ENCODE data around the gene INTS11. TPM values are rescaled to one million over a fixed set of nuclear protein-coding genes. Genes with fewer than 3 reads are reported as not detected.

INTS11 gene
- total and polyA plus RNA-seq, 10 of the 15 experiments (the other 5 are each of a cell fraction or from before 2014, with no cell fraction given): 2.5 to 117 (median 77.7) TPM

DNA sequence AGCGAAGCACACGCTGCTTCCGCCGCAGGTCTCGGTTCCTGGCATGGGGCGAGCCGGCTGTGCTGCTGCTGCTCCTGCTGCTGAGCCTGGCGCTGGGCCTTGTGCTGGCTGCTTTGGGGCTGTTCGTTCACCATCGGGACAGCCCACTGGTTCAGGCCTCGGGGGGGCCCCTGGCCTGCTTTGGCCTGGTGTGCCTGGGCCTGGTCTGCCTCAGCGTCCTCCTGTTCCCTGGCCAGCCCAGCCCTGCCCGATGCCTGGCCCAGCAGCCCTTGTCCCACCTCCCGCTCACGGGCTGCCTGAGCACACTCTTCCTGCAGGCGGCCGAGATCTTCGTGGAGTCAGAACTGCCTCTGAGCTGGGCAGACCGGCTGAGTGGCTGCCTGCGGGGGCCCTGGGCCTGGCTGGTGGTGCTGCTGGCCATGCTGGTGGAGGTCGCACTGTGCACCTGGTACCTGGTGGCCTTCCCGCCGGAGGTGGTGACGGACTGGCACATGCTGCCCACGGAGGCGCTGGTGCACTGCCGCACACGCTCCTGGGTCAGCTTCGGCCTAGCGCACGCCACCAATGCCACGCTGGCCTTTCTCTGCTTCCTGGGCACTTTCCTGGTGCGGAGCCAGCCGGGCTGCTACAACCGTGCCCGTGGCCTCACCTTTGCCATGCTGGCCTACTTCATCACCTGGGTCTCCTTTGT, 9.2 kb upstream of the INTS11 start:
- Histone ChIP-seq H3K79me2 (ENCODE audit: control insufficient read depth, insufficient read depth, low read length) (no peaks in the 10 kb centered on the region), H3K9ac (ENCODE audit: control insufficient read depth, insufficient read depth, low read length) (no peak overlapping the region), H3K9me3 (replicated peaks; ENCODE audit: control insufficient read depth, insufficient read depth, low read length) (no peaks in the 10 kb centered on the region), H3K4me3 (no peak overlapping the region), H3K27ac (ENCODE audit: control insufficient read depth, insufficient read depth) (no peak overlapping the region), H3K4me2 (ENCODE audit: control insufficient read depth, insufficient read depth) (no peak overlapping the region), H3K36me3 (ENCODE audit: control insufficient read depth in 2 of 2, insufficient read depth in 2 of 2, low read length in 1 of 2) (peaks cover 0 to 2% of the 10 kb centered on the region in 2 experiments; a peak in 2 of 4 replicates), H4K20me1 (ENCODE audit: control insufficient read depth, insufficient read depth) (no peaks in the 10 kb centered on the region), H2AFZ (ENCODE audit: control insufficient read depth, low read depth, low read length) (no peak overlapping the region), H3K4me1 (ENCODE audit: control insufficient read depth, insufficient read depth, low read length) (no peaks in the 10 kb centered on the region), H3K27me3 (replicated peaks in 1 of 2; ENCODE audit: control insufficient read depth in 2 of 2, insufficient read depth in 2 of 2, low read length in 1 of 2) (no peaks in the 10 kb centered on the region)
- RAD21 ChIA-PET (ENCODE audit: unreplicated experiment): no interaction called here
- DNase-seq (ENCODE audit: low read depth, low spot score) (no peak), ATAC-seq (no peak), FAIRE-seq (no peak)
- CTCF ChIA-PET: no interaction called here
- SMC1A ChIA-PET (ENCODE audit: uncharacterized antibody, unreplicated experiment): no interaction called here
- TF ChIP-seq, protein P1, sequence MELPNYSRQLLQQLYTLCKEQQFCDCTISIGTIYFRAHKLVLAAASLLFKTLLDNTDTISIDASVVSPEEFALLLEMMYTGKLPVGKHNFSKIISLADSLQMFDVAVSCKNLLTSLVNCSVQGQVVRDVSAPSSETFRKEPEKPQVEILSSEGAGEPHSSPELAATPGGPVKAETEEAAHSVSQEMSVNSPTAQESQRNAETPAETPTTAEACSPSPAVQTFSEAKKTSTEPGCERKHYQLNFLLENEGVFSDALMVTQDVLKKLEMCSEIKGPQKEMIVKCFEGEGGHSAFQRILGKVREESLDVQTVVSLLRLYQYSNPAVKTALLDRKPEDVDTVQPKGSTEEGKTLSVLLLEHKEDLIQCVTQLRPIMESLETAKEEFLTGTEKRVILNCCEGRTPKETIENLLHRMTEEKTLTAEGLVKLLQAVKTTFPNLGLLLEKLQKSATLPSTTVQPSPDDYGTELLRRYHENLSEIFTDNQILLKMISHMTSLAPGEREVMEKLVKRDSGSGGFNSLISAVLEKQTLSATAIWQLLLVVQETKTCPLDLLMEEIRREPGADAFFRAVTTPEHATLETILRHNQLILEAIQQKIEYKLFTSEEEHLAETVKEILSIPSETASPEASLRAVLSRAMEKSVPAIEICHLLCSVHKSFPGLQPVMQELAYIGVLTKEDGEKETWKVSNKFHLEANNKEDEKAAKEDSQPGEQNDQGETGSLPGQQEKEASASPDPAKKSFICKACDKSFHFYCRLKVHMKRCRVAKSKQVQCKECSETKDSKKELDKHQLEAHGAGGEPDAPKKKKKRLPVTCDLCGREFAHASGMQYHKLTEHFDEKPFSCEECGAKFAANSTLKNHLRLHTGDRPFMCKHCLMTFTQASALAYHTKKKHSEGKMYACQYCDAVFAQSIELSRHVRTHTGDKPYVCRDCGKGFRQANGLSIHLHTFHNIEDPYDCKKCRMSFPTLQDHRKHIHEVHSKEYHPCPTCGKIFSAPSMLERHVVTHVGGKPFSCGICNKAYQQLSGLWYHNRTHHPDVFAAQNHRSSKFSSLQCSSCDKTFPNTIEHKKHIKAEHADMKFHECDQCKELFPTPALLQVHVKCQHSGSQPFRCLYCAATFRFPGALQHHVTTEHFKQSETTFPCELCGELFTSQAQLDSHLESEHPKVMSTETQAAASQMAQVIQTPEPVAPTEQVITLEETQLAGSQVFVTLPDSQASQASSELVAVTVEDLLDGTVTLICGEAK (IDR thresholded peaks at IDR 0.05; ENCODE audit: borderline replicate concordance): no peak
- TF ChIP-seq POLR2A (IDR thresholded peaks at IDR 0.05; ENCODE audit: low read depth, low read length): 0 out of 2 replicates have a peak, but pooled peaks have one; percentile 45
- no TSS peak for BruUV-seq (replicated peaks)
- intact Hi-C loops (cut with micrococcal nuclease; ENCODE audit: unreplicated experiment): no loop called here
- WGBS (ENCODE audit: insufficient coverage, insufficient replicate concordance, low lambda C conversion rate, missing lambda C conversion rate): 88% methylated on average over 36 of the region's 36 CpGs
- POLR2A ChIA-PET: no interaction called here
- in situ Hi-C loops (cut with MboI): no loop called here
